Pancreas (tissue), 10 donors: Measurements from ENCODE around the gene AUTS2. TPM values are rescaled to one million over a fixed set of nuclear protein-coding genes. Genes with fewer than 3 reads are reported as not detected.

Source experiments
- ATAC-seq, 4 donors: fragments of 200-7000 bp; cut with Tn5 transposase; one replicate each; pipeline versions ENCODE4 v1.8.0 to v1.9.1; 2020; ENCODE audit warnings: mild to moderate bottlenecking in 4 of 4, moderate library complexity in 4 of 4
- DNase-seq, 6 donors: peaks; one replicate each; pipeline ENCODE4 v3.0.0-alpha.2; 2020
- FAIRE-seq: peaks from 2 replicates; lab custom pipeline; 2012; peaks lifted over from hg19 to GRCh38; lab: Jason Lieb, UNC
- H3K27ac ChIP-seq, 4 donors: fragments of 200-600 bp; sonication (generic); 1 replicate in 3 of 4; 2 replicates in 1 of 4; pipeline versions ENCODE4 v1.5.0 to v1.8.0; 2020
- H3K27me3 ChIP-seq, 4 donors: fragments of 200-600 bp; one replicate each; pipeline ENCODE4 v1.8.0; 2021
- H3K36me3 ChIP-seq, 3 donors: fragments of 200-600 bp; sonication (generic) in 1 of 3; one replicate each; pipeline versions ENCODE4 v1.5.0 to v1.8.0; 2020 to 2021
- H3K4me1 ChIP-seq, 3 donors: fragments of 200-600 bp; one replicate each; pipeline ENCODE4 v1.8.0; 2021
- H3K4me3 ChIP-seq, 4 donors: fragments of 200-600 bp; sonication (generic) in 2 of 4; one replicate each; pipeline versions ENCODE4 v1.5.0 to v1.8.0; 2020 to 2021
- H3K9me3 ChIP-seq, 4 donors: fragments of 200-600 bp; one replicate each; pipeline ENCODE4 v1.8.0; 2021
- CTCF ChIP-seq, 4 donors: fragments of 200-600 bp; sonication (generic) in 3 of 4; IDR thresholded peaks; one replicate each; pipeline versions ENCODE4 v1.5.0 to v1.8.0; 2021; ENCODE audit warnings: antibody characterized with exemption in 4 of 4
- WGBS, 2 donors: extraction: QIAGEN DNeasy Blood & Tissue Kit; methylation state at CpG; one replicate each; pipeline ENCODE4 v1.1.7; 2013; 5-methylcytosine and 5-hydroxymethylcytosine counted together
- intact Hi-C, 3 donors: fragments of 100-400 bp; cut with DNase I; formaldehyde crosslinking; loops; one replicate each; pipeline versions ENCODE4 v1.11.1 to v1.14.2; 2022
- polyA plus RNA-seq, 2 donors: library from polyadenylated mRNA; stranded (reverse); fragments of 200-250 nt; gene quantifications; one replicate each; pipeline ENCODE4 v1.2.3, GENCODE V29; 2013
- total RNA-seq, 6 donors: library from RNA; stranded (reverse); fragmentation: NEBNext Ultra II Directional in 4 of 6; extraction: Animal tissue kit (Norgen Biotek cat#: 25700) in 4 of 6; gene quantifications; one replicate each; pipeline versions ENCODE4 v1.2.1 to v1.2.4, GENCODE V29; 2021 to 2023
- donor health status: healthy with polysubstance abuse.
- donor health status: DM: no; HTN: no; CAD: no; lungs with moderate emphysema.
- donor health status: DM: no; HTN: no; CAD: no.
- donor health status: control.
- donor health status: control.
- donor health status: Bipolar disorder and iron deficiency.
- donor health status: DM: yes; HTN: yes; CAD: no.
- donor health status: DM: no; HTN: no; CAD: no.
- donor health status: DM: no; HTN: no; CAD: no.
- donor health status: DM: yes; HTN: yes; CAD: no.

The AUTS2 gene
- total and polyA plus RNA-seq, 8 donors = 5.8 to 16.8 (median 9.9) TPM

DNA sequence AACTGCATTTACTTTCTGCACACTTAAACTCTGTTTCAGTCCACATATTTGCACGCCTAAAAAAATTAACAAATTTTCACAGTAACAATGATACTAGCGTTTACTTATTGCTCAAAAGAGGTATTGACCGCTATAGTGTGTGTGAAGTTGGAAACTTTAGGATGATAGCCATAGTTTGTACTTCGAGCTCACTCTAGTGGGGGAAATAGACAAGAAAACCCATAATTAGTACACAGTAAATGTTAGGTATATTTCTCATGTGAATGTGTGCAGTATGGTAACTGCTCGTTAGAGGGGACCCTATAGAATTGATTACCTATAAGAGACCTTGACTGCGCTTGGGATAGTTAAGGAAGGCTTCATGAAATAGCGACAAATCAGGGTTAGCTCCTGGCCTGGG is 238.4 kb downstream of the AUTS2 start:
- Histone ChIP-seq H3K4me3 (no peak overlapping the region), H3K27me3 (no peaks in the 10 kb centered on the region), H3K27ac (no peak overlapping the region), H3K9me3 (no peaks in the 10 kb centered on the region), H3K36me3 (no peaks in the 10 kb centered on the region), H3K4me1 (no peaks in the 10 kb centered on the region)
- no peak for FAIRE-seq
- no peak for DNase-seq
- TF ChIP-seq CTCF (IDR thresholded peaks at IDR 0.05) = no peak
- 60% methylated on average over 7 of the region's 7 CpGs for WGBS, 2 donors
- intact Hi-C loops = no loop called here
- ATAC-seq = no peak

GRCh38 chr7:69837387-69838068 is 239.3 kb downstream of the AUTS2 start:
- FAIRE-seq (no peak), ATAC-seq (no peak), DNase-seq (no peak)
- no peak for TF ChIP-seq CTCF (IDR thresholded peaks at IDR 0.05)
- Histone ChIP-seq H3K4me1 (no peaks in the 10 kb centered on the region), H3K4me3 (no peak overlapping the region), H3K27ac (no peak overlapping the region), H3K27me3 (no peaks in the 10 kb centered on the region), H3K36me3 (no peaks in the 10 kb centered on the region), H3K9me3 (no peaks in the 10 kb centered on the region)
- intact Hi-C loops = no loop called here
- 58 to 66% methylated on average over 6 of the region's 6 CpGs for WGBS, 2 donors

- Histone ChIP-seq H3K36me3 (no peaks in the 10 kb centered on the region), H3K4me3 (no peak overlapping the region), H3K4me1 (no peaks in the 10 kb centered on the region), H3K27ac (no peak overlapping the region), H3K27me3 (no peaks in the 10 kb centered on the region), H3K9me3 (no peaks in the 10 kb centered on the region)
- WGBS, 2 donors = 71 to 82% methylated on average over 2 of the region's 2 CpGs
- intact Hi-C loops = no loop called here
- no peak for TF ChIP-seq CTCF (IDR thresholded peaks at IDR 0.05)
- ATAC-seq = no peak
- DNase-seq = no peak
- FAIRE-seq = no peak
These were observed 241.5 kb downstream of the AUTS2 start for GRCh38 chr7:69839782-69840181.

GRCh38 chr7:69840248-69840647 is 242.0 kb downstream of the AUTS2 start:
- FAIRE-seq = no peak
- H3K4me1 ChIP-seq = no peaks in the 10 kb centered on the region
- TF ChIP-seq CTCF (IDR thresholded peaks at IDR 0.05) = no peak
- WGBS, 2 donors = 71 to 76% methylated on average over 3 of the region's 3 CpGs
- no peak overlapping the region for H3K27ac ChIP-seq
- no peak for DNase-seq
- H3K27me3 ChIP-seq = no peaks in the 10 kb centered on the region
- no peak for ATAC-seq
- intact Hi-C loops = no loop called here
- H3K4me3 ChIP-seq = no peak overlapping the region
- H3K36me3 ChIP-seq = no peaks in the 10 kb centered on the region
- H3K9me3 ChIP-seq = no peaks in the 10 kb centered on the region

- no peak for TF ChIP-seq CTCF (IDR thresholded peaks at IDR 0.05)
- Histone ChIP-seq H3K4me1 (no peaks in the 10 kb centered on the region), H3K27me3 (no peaks in the 10 kb centered on the region), H3K36me3 (no peaks in the 10 kb centered on the region), H3K27ac (no peak overlapping the region), H3K4me3 (no peak overlapping the region), H3K9me3 (no peaks in the 10 kb centered on the region)
- intact Hi-C loops = no loop called here
- no peak for DNase-seq
- FAIRE-seq = no peak
- WGBS, 2 donors = 82 to 85% methylated on average over 2 of the region's 2 CpGs
- no peak for ATAC-seq
These were observed 245.4 kb downstream of the AUTS2 start for GRCh38 chr7:69843653-69844052.
